Stimulated activated naive B cell treated with anti-CD40 and anti-IgM and Interleukin-4, amounts not matched to agents 10 μg/mL and 1 μg/mL and 100 μg/mL, for 72 hours (primary cell): Measurements from ENCODE around the gene MPZ.

Experiments used
- ATAC-seq, 2 donors: fragments of 150-1000 bp; cut with Tn5 transposase; replicated peaks; 2 replicates each; pipeline ENCODE4 v1.10.0; 2021; ENCODE audit warnings: moderate library complexity in 1 of 2
- DNase-seq: peaks from one replicate; pipeline ENCODE4 v3.0.0; 2021
- H3K27ac Mint-ChIP-seq: one replicate; pipeline ENCODE4 v1.8.0; 2022; ENCODE audit warnings: mild to moderate bottlenecking, mixed read lengths
- H3K27me3 Mint-ChIP-seq, 2 donors: one replicate each; pipeline ENCODE4 v1.8.0; 2022; ENCODE audit warnings: mixed read lengths in 2 of 2
- H3K36me3 Mint-ChIP-seq, 2 donors: one replicate each; pipeline ENCODE4 v1.8.0; 2022; ENCODE audit warnings: mixed read lengths in 2 of 2, mild to moderate bottlenecking in 1 of 2
- H3K4me1 Mint-ChIP-seq, 2 donors: one replicate each; pipeline ENCODE4 v1.8.0; 2022; ENCODE audit warnings: mixed read lengths in 2 of 2, mild to moderate bottlenecking in 1 of 2
- H3K4me3 Mint-ChIP-seq, 2 donors: one replicate each; pipeline ENCODE4 v1.8.0; 2022; ENCODE audit warnings: mild to moderate bottlenecking in 2 of 2, mixed read lengths in 2 of 2, moderate library complexity in 1 of 2
- H3K9me3 Mint-ChIP-seq, 2 donors: one replicate each; pipeline ENCODE4 v1.8.0; 2022; ENCODE audit warnings: mixed read lengths in 2 of 2, mild to moderate bottlenecking in 1 of 2

The MPZ gene

DNA sequence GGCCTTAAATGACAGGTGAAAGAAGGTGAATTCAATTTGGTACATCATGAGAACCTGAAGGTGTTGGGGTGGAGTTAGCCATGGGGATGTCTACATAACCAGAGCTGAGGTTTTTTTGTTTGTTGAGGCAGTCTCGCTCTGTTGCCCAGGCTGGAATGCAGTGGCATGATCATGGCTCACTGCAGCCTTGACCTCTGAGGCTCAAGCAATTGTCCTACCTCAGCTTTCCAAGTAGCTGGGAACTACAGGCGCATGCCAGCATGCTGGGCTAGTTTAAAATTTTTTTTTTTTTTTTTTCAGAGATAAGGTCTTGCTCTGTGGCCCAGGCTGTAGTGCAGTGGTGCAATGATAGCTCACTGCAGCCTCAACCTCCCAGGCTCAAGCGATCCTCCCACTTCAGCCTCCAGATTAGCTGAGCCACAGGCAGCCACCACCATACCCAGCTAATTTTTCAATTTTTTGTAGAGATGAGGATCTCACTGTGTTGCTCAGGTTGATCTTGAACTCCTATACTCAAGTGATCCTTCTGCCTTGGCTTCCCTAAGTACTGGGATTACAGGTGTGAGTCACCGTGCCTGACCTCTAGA lies 1.9 kb upstream of the MPZ start:
- DNase-seq (no peak), ATAC-seq (no peak)
- Mint-ChIP-seq H3K9me3 (no peaks in the 10 kb centered on the region), H3K4me3 (no peak overlapping the region), H3K4me1 (peaks cover 25 to 51% of the 10 kb centered on the region in 2 donors), H3K27ac (no peak overlapping the region), H3K27me3 (no peaks in the 10 kb centered on the region), H3K36me3 (no peaks in the 10 kb centered on the region)

DNA sequence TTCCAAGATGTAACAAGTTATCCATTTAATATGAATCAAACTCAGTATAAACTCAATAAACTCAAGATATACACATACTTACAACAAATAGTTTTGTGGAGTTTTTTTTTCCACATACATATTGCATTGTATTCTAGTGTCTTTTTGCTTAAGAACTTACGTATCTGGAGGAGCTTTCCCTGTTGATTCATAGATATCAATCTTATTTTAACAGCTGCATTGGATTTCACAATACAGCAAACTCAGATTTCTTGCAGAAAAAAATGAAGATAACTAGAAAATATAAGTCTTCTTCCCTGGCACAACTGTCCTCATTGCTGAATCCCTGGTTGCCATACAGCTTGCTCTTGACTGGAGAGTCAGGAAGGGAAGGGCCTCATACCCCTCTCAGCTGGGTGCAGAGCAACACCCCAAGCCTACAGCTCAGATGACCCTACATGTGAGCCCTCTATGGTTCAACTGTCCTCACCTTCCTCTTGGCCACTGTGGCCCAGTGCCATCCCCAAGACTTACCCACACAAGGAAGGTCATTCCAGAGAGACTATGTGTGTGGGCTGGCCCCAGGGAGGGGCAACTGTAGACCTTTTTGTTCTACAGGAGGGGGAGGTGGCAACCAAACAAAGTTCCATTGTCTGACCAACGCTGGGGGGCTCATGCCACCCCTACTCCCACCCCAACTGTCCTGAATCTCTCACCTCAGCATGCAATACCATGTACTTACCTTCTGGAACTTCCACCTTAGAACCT lies 1.7 kb downstream of the MPZ start:
- no peak for ATAC-seq
- H3K4me3 Mint-ChIP-seq: no peak overlapping the region
- H3K36me3 Mint-ChIP-seq: peaks cover 0 to 7% of the 10 kb centered on the region in 2 donors
- no peaks in the 10 kb centered on the region for H3K9me3 Mint-ChIP-seq
- no peak for DNase-seq
- H3K4me1 Mint-ChIP-seq: peaks cover 29 to 46% of the 10 kb centered on the region in 2 donors
- peak overlapping the region; percentile 22 for H3K27ac Mint-ChIP-seq
- no peaks in the 10 kb centered on the region for H3K27me3 Mint-ChIP-seq

DNA sequence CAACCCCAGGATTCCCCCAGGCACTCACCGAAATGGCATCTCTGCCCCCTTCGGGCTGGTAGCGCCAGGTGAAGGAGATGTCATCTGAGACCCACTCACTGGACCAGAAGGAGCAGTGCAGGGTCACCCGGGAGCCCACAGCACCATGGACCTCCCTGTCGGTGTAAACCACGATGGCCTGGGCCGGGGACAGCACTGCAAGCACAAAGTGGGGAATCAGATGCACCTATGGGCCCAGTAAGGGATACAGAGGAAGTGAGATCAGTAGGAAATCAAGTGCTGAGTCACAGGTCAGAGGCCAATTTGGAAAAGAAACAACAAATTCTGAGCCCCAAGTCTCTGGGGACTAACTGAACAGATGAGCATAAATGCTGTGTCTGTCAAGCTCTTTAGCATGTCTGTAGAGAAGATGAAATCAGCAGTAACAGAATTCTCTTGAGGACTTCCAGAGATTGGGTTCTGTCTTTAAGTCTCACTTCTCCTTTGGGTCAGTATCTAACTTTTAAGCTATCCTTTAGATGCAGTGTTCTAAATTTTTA lies 2.5 kb downstream of the MPZ start:
- Mint-ChIP-seq H3K4me3 (peak overlapping the region; percentile 49 to 94), H3K27me3 (no peaks in the 10 kb centered on the region), H3K4me1 (peaks cover 27 to 47% of the 10 kb centered on the region in 2 donors), H3K9me3 (no peaks in the 10 kb centered on the region), H3K36me3 (peaks cover 0 to 7% of the 10 kb centered on the region in 2 donors), H3K27ac (peak overlapping the region; percentile 70)
- DNase-seq (peak; percentile 48), ATAC-seq (peak; percentile 68 to 76)

DNA sequence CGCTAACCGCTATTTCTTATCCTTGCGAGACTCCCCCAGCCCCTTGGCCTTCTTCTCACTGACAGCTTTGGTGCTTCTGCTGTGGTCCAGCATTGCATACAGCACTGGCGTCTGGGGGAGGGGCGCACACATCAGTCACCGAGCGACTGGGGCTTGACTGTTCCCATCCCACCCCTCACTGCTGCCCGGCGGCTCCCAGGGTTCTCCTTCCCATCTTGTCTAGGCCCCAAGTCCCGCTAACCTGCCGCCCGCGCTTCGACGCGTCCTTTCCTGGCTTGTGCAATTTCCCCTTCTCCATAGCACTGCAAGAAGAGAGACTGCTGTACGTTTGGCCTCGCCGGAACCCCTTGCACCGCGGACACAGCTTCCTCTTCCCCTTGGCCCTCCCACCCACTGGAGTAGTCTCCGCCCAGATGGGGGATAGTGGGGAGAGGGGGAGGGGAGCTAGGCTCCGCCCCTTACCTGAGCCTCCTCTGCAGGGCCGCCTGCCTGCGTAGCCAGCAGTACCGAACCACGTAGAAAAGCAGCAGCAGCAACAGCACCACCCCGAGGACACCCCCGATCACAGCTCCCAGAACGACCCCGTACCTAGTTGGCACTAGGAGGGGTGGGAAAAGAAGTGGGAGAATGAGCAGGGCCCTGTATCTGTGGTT lies 3.8 kb downstream of the MPZ start:
- ATAC-seq (peak; percentile 83 to 92), DNase-seq (peak; percentile 76)
- Mint-ChIP-seq H3K9me3 (no peaks in the 10 kb centered on the region), H3K27ac (peak overlapping the region; percentile 97), H3K4me1 (peaks cover 27 to 47% of the 10 kb centered on the region in 2 donors), H3K27me3 (no peaks in the 10 kb centered on the region), H3K4me3 (peak overlapping the region; percentile 94 to 99), H3K36me3 (peaks cover 0 to 7% of the 10 kb centered on the region in 2 donors)

DNA sequence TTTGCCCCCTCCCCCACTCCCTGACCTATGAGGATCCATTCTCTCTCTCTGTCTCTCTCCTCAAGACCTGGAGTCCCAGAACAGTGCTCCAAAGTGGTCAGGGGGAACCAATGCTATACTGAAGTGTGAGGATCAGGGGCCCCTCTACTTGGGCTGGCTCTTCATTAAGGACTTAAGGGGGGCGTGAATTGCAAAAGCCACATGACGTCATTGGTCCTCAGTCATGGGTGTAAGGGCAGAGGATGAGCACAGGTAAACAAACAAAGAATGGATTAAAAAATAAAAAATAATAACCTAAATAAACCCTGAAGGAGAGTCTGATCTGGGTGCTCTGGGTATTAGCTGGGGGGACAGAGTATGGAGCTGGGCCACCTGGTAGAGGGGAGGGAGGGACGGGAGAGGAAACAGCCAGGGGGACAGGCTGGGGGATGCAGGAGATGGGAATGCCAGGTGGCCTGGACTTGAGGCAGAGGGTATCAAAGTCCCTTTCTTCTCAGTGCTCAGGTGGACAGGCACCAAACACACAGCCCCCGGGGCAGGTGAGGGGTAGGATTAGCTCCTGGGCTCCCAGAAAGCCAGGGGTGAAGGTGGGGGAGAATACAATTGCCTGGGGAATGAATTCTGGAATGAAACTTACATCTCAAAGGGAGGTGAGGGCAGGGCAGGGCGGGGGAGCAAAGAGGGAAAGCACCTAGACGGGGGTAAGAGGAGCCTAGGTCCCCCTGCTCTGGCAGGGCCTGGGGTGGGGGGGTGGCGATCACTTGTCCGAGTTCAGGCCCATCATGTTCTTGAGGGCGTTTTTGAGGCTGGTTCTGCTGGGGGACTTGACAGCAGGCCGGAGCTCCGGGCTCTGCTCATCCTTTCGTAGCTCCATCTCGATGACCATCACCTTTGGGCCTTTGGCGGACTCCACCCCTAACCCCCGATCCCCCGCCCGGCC lies 4.6 kb downstream of the MPZ start:
- peaks cover 27 to 47% of the 10 kb centered on the region in 2 donors for H3K4me1 Mint-ChIP-seq
- ATAC-seq: peak; percentile 1 to 2
- peak overlapping the region; percentile 97 for H3K27ac Mint-ChIP-seq
- no peak for DNase-seq
- H3K4me3 Mint-ChIP-seq: peak overlapping the region; percentile 94 to 99
- no peaks in the 10 kb centered on the region for H3K9me3 Mint-ChIP-seq
- no peaks in the 10 kb centered on the region for H3K27me3 Mint-ChIP-seq
- H3K36me3 Mint-ChIP-seq: peaks cover 0 to 7% of the 10 kb centered on the region in 2 donors

DNA sequence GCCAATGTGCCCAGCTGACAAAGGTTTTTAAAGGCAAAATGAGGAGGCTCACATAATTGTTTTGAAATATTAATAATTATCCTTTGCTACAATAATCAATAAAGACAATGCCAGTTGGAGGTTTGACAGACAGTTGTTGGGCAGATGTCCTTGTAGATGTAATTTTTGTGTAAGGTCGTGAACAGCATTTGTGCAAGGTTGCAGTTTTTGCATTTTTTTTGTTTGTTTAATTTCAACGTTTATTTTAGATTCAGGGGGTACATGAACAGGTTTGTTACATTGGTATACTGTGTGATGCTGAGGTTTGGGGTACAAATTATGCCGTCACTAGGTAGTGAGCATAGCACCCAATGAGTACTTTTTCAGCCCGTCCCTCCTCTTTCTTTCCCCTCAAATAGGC lies 9.3 kb downstream of the MPZ start:
- no peak for ATAC-seq
- Mint-ChIP-seq H3K4me1 (peaks cover 16 to 33% of the 10 kb centered on the region in 2 donors), H3K4me3 (no peak overlapping the region)

DNA sequence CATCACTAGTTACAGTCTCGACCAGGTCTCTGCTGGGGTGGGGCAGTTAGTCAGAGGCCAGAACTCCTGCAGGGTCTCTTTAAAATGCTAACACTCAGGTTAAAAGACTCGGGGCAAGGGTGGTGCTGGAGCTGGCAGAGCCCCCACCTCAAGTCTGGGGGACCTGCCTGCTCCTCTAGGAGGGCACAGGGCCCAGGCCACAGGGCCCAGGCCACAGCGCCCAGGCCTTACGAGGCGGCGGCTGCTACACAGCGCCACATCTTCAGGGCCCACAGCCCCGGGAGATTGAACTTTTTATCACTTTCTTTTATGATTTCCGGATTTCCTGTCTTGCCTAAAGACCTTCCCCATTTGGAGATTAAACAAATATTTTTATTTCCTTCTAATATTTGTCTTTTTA lies 10.4 kb downstream of the MPZ start:
- Mint-ChIP-seq H3K27ac (peak overlapping the region; percentile 51), H3K4me3 (no peak overlapping the region), H3K36me3 (peaks cover 1 to 6% of the 10 kb centered on the region in 2 donors), H3K4me1 (peaks cover 9 to 25% of the 10 kb centered on the region in 2 donors), H3K27me3 (no peaks in the 10 kb centered on the region), H3K9me3 (no peaks in the 10 kb centered on the region)
- DNase-seq (no peak), ATAC-seq (no peak)

More for the DNA sequence above, 9.3 kb downstream of the MPZ start:
- DNase-seq: no peak
- Mint-ChIP-seq H3K36me3 (peaks cover 1 to 6% of the 10 kb centered on the region in 2 donors), H3K27ac (no peak overlapping the region), H3K27me3 (no peaks in the 10 kb centered on the region), H3K9me3 (no peaks in the 10 kb centered on the region)

DNA sequence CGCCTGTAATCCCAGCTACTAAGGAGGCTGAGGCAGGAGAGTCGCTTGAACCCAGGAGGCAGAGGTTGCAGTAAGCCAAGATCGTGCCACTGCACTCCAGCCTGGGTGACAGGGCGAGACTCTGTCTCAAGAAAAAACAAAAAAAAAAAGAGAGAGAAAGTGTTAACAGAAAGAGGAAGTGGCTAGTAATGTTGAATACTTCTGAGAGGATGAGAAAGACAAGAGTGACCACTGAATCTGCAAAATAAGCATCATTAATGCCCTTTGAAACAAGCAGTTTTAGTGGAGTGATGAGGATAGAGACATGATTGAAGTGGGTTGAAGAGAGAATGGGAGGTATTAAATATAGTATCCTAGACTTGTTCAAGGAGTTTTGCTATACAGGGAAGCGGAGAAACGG lies 11.7 kb downstream of the MPZ start:
- Mint-ChIP-seq H3K36me3 (peaks cover 1 to 3% of the 10 kb centered on the region in 2 donors), H3K4me3 (peak overlapping the region in 1 of 2 donors; percentile 2), H3K27me3 (no peaks in the 10 kb centered on the region), H3K4me1 (peaks cover 9 to 20% of the 10 kb centered on the region in 2 donors), H3K27ac (peak overlapping the region; percentile 20), H3K9me3 (no peaks in the 10 kb centered on the region)
- ATAC-seq: peak; percentile 94 to 97
- DNase-seq: no peak

DNA sequence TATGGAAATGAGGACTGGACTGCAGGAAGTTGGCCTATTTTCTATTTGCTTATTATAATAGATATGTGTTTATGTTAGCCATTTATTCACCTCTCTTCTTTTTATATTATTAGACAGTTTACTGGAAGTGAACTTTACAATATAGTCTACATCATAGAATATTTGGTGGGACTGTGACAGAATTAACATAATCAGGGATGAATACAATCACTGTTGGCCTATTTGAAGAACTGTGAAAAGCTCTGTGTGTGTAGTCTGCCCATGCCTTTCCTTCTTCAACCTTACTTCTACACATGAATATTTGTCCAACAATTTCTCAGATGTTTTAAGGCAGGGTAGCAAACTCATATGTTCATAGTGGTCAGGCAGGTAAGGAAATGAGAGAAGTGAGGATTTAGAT lies 12.4 kb downstream of the MPZ start:
- Mint-ChIP-seq H3K27me3 (no peaks in the 10 kb centered on the region), H3K4me3 (no peak overlapping the region), H3K9me3 (no peaks in the 10 kb centered on the region), H3K4me1 (peaks cover 9 to 18% of the 10 kb centered on the region in 2 donors), H3K36me3 (peaks cover 1 to 3% of the 10 kb centered on the region in 2 donors), H3K27ac (no peak overlapping the region)
- no peak for DNase-seq
- ATAC-seq: no peak

DNA sequence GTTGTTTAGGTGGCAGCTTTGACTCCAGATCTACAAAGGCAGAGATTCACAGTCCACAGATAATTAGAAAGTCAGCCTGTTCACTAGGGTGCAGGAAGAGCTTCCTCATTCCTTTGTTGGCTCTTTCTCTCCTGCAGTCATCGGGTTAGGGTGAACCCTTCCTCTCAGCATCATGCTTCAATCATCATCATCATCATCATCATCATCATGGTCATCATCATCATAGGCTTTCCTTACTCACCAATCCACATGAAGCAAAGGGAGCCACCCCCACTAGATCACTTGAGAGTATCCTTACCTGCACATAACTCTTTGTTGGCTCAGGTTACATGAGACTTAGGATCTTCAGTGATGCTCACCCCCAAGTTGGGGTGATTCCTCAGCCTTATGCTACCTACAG lies 19.0 kb downstream of the MPZ start:
- Mint-ChIP-seq H3K27me3 (no peaks in the 10 kb centered on the region), H3K4me1 (peaks cover 3 to 6% of the 10 kb centered on the region in 2 donors), H3K9me3 (no peaks in the 10 kb centered on the region), H3K4me3 (no peak overlapping the region), H3K27ac (no peak overlapping the region), H3K36me3 (peaks cover 0 to 5% of the 10 kb centered on the region in 2 donors)
- DNase-seq (no peak), ATAC-seq (no peak)

DNA sequence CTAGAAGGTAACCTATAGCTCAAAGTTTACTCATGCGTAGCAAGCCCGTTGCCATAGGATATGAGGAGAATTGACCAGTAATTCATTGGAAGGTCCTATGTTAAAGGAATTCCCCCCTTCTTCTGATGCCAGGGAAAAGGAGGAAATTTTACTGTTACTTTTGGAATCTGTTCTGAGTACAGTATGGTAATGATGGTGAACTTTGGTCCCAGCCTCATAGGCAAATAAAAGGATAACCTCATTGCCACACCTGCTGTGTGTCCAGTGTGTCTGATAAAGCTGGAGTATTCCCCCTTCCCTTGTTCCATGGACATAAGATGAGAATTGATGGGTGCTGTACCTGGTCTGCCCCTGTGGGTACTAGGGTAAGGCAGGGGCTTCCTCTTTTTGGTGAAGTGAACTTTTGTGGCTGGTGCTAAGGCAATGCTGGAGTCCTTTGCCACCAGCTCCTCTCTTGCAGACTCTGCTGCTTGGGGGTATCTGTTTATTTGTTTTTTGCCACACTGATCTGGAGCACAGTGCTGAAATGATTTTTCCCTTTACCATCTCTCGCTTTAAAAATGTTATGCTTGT lies 22.2 kb downstream of the MPZ start:
- peaks cover 6 to 12% of the 10 kb centered on the region in 2 donors for H3K4me1 Mint-ChIP-seq
- no peaks in the 10 kb centered on the region for H3K9me3 Mint-ChIP-seq
- DNase-seq (no peak), ATAC-seq (peak; percentile 51 to 60)
- H3K4me3 Mint-ChIP-seq: no peak overlapping the region
- H3K27me3 Mint-ChIP-seq: no peaks in the 10 kb centered on the region
- H3K27ac Mint-ChIP-seq: no peak overlapping the region
- peaks cover 0 to 5% of the 10 kb centered on the region in 2 donors for H3K36me3 Mint-ChIP-seq

DNA sequence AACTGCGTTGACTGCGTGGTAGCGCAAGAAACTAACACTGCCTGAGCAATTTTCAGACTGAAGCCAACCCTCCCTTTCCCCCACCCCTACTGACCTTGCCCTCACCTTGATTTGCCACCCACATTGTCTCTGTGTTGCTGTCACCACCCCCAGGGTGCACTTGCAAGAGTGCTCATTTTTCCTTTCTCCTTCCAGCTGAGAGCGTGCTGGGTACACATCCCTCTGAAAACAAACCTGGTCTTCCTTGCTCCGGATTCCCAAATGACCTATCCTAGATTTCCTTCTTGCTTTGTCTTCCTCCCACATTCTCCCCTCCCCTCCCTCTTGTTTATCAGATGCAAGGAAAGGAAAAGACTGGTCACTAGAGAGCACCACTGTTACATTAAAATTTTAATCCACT lies 24.2 kb downstream of the MPZ start:
- Mint-ChIP-seq H3K4me1 (peaks cover 3 to 8% of the 10 kb centered on the region in 2 donors), H3K4me3 (no peak overlapping the region), H3K27ac (no peak overlapping the region), H3K9me3 (no peaks in the 10 kb centered on the region), H3K36me3 (peaks cover 0 to 3% of the 10 kb centered on the region in 2 donors), H3K27me3 (no peaks in the 10 kb centered on the region)
- DNase-seq (no peak), ATAC-seq (no peak)

DNA sequence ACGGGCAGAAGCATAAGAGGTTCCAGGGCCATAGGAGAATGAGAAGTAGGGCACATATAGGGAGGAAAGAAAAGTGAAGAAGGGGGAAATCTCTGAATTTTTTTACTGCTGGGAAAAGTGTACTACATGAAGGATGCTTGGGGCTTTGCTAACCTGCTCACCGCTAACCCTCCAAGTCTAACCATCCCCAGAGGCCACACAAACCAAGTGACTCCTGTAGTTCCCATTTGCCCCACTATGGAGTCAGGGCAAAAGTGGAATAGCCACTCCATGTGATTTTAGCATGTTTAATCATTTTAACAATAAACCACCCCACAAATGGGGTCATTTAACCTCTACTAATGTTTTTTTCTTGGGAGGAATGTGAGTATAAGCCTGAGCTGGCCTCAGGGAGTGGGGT lies 24.7 kb downstream of the MPZ start:
- Mint-ChIP-seq H3K4me3 (no peak overlapping the region), H3K4me1 (peaks cover 3 to 8% of the 10 kb centered on the region in 2 donors), H3K27me3 (no peaks in the 10 kb centered on the region), H3K27ac (no peak overlapping the region), H3K9me3 (no peaks in the 10 kb centered on the region), H3K36me3 (peaks cover 0 to 3% of the 10 kb centered on the region in 2 donors)
- ATAC-seq (no peak), DNase-seq (no peak)
